Left hindlimb (tissue), 1 donor: ENCODE results near the gene SERPINI1.
"Not testable (repeated sequence)": the region's sequence is repeated elsewhere in the genome, so short reads cannot be mapped to it uniquely, and the experiment has no call there.

Experiments
- DNase-seq: peaks from one replicate; pipeline ENCODE4 v3.0.0-alpha.2; 2018

The SERPINI1 gene

DNA sequence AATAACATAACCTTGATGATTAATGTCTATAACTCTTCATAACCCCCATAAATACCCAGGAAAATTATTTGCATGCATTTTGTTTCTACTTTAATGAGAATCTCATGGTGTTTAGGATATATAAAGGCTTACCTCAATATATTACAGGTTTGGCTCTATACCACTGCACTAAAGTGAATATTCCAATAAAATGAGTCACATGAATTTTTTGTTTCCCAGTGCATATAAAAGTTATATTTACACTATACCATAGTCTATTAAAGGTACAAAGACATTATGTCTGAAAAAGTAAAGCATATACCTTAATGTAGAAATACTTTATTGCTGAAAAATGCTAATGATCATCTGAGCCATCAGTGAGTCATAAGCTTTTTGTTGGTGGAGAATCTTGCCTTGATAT is 74.7 kb downstream of the SERPINI1 start:
- no peak for DNase-seq

- DNase-seq = no peak
These were observed 75.5 kb downstream of the SERPINI1 start for GRCh38 chr3:167811031-167811430.

DNA sequence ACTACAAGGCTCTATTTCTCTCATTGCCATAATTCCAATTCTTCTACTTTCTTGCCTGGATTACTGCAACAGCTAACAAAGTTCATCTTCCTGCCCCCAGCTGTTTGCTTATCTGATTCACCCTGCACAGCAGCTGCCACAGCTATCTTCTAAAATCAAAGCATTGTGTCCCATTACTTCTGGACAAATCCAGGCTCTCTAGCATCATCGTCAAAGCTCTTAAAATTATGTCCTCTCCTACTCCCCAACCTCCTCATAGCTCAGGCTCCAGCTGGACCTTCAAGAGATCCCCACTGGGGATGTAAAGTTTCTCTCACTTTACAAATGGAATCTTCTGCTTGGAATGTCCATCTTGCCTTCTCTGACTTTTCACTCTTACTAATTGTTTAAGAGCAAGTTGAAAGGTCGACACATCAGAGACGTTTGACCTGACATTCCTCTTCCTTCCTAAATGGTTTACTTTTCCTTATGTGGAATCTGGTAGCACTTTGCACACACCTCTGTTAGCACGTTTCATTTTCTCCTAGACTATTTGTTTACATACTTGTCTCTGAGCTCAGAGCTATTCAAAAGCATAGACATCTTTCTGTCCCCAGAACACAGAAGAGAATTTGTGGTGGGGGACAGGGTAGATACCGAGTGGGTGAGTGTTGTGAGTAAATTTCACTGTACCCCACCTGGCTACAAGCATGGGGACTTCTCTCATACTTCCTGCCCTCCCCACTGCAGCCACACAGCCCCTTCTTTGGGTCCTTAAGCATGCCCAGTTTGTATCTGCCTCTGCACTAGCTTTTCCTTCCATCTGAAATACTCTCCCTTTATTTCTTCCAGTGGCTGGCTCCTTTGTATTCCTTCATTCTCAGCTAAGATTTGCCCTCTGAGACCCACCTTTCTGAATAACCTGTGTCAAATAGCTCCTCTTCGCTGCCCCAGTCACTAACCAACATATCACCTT is 77.9 kb downstream of the SERPINI1 start:
- DNase-seq = no peak

GRCh38 chr3:167814441-167814951 is 79.0 kb downstream of the SERPINI1 start:
- DNase-seq = peak; percentile 47

DNA sequence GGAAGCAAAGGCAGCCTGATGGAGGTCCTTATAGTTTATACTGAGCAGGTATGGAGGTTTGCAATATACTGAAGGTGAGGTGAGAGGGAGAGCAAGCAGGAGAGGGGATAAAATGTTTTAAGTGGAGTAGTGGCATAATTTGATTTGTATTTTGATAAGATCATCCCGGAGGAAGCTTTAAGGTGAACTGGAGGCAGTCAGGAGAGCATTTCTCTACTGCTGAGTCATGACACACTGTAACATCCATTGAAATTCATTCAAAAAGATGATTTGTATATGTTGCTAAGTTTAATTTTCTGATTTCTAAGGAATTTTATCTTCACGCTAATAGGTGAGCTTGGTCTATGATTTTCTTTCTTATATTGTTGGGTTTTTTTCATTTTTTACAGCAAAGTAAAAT is 81.4 kb downstream of the SERPINI1 start:
- no peak for DNase-seq

DNA sequence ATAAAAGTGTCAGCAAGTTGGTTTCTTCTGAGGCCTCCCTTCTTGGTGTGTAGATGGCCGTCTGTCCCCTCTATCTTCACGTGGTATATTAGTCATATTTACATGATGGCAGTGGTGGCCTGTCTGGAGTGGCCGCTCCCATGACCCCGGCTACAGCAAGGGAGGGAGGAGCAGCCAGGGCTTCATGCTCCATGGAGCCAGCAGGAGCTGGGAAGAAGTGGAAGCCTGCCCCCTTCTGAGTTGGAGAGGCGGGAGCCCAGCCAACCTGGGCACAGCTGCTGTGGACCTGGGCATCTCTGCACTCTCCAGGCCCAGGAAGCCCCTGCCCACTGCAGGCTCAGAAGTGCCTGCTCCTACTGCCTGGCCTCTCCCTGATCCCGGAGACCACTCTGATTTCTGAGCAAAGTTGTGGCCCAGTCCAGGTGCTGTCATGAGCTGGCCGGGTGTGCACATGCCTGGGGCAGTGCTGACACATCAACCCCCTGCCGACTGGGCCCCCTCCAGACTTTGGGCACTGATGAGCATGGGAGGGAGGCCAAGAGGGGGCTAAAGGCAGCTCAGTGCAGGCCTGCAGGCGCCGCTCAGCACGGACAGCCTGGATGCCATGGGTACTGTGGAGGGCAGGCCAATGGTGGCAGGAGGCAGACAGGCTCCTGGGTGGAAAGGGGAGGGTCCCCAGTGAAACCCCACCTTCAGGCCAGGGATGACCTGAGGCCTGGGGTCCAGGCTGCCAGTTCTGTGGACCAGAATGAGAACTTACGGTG is 84.8 kb downstream of the SERPINI1 start:
- DNase-seq = no peak

GRCh38 chr3:167821248-167821805 is 85.8 kb downstream of the SERPINI1 start:
- no peak for DNase-seq

DNA sequence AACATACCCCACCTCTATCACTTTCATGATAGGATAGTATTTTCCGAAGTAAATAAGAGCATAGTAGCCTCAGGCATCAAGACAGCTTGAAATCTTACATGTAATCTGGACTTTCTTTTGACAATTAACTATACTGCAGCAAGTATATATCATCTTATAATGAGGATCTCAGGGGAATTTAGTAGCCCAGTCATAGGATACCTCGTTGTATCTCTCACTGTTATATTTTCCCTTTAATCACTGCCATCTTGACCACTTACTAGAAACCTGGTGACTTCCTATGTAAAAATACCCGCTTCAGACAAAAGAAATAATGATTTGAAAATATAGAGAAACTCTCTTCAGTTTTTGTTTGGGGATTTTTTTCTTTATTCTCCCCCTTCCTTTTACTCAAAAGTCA is 88.2 kb downstream of the SERPINI1 start:
- no peak for DNase-seq

GRCh38 chr3:167827588-167827987 is 92.1 kb downstream of the SERPINI1 start:
- not testable (repeated sequence) for DNase-seq

DNA sequence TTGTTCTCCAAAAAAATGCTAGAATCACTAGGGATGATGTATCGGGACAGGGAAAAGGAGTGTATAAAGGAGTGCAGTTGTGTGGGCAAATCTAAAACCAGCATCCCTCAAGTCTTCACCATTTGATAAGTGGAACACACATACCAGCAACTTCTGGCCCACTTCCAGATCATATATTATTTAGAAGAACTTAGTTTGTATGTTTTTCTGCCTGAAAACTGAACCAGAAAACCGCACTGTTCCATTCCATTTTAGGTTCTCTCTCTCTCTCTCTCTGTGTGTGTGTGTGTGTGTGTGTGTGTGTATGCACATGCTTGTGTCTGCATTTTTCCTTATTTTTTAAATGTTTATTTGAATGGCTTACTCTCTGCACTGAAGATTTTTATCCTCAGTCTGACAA is 93.5 kb downstream of the SERPINI1 start:
- DNase-seq = no peak

DNA sequence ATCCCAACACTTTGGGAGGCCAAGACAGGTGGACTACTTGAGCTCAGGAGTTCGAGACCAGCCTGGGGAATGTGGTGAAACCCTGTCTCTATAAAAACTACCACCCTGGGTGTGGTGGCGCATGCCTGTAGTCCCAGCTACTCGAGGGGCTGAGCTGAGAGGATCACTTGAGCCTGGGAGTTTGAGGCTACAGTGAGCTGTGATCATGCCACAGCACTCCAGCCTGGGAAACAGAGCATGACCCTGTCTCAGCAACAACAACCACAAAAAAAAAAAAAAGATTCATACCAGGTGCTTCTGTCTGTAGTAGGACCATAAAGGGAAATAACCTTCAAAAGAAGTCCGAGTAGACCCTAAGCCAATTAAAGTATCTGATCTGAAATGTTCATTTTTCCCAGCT is 94.5 kb downstream of the SERPINI1 start:
- no peak for DNase-seq

DNA sequence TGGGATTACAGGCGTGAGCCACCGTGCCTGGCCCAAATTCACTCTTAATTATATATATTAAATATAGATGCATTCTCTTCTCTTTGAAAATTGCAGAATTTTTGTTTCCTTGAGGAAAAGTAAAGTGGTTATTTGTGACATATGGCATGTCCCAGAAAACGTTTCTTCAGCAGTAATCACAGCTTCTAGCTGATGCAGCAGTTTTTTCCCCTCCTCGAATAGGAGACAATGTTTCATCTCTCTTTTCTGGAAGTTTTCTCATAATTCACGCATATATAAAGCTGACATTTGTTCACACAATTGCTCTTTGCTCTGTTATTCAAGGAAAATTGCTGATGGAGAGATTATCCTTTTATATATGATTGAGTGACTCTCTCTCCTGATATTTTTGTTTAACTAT is 99.8 kb downstream of the SERPINI1 start:
- no peak for DNase-seq

DNA sequence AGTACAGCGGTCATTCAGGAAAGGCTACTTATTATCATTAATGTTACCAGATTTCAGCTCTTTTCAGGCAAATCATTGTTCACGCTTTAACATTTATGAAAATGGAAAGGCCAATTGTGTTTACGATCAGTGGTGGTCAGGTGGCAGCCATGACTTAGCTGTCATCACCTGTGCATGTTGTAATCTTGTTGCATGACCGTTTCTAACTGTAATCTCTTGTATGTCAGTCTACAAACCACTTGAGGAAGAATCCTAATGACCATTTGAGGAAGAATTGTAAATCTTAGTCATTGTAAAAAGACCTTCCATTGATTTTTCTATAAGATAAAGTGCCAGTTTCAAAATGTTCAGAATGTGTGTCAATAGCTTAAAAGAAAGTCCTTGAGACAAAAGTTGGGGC is 100.4 kb downstream of the SERPINI1 start:
- no peak for DNase-seq

GRCh38 chr3:167837466-167837865 is 101.9 kb downstream of the SERPINI1 start:
- DNase-seq = no peak

DNA sequence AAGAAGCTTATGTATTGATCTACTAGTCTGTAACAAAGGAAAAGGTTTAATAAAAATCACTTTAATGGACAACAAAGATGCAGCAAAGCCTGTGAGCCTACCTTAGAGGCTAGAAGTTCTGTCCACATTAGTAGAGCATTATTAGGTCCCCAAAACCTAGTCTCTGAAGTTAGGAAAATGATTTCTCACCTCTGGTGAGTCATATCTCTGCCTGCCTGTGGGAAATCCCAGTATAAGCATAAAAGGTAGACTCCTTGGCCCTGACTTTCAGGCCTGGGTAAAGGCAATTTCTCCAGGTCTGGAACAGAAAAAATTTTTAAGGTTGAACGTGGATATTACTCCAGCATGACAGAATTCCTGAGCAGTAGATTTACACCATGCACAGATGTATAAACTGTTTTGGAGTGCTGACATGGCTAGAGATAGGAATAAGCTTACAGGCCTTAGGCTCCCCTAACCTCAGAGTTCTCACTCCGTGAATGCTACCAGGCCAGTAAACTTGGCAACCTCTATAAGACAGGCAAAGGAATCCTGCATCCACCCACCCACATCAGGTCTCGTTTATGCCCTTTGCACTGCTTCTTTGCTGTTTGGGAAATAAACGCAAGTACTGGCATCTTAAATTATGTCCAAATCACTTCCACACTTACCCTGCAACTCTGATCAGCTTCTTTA is 104.1 kb downstream of the SERPINI1 start:
- no peak for DNase-seq

DNA sequence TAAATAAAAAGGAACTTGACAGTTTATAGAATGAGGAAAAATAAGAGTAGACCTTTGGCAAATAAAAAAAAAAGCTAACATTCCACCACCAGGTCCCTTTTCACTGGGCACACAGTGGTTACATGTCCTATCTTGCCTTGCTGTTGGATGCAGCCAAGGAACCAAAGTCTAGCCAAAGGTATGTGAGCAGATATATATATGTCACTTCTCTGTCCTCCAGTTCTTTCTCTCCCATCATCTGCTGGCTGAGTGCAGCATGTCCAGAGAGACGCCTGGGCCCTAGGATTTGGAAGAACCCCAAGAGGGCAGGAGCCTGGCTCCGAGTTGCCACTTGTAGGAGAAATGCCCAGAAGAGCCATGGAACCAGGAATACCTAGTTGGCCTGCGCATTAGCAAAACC is 104.7 kb downstream of the SERPINI1 start:
- DNase-seq = no peak

DNA sequence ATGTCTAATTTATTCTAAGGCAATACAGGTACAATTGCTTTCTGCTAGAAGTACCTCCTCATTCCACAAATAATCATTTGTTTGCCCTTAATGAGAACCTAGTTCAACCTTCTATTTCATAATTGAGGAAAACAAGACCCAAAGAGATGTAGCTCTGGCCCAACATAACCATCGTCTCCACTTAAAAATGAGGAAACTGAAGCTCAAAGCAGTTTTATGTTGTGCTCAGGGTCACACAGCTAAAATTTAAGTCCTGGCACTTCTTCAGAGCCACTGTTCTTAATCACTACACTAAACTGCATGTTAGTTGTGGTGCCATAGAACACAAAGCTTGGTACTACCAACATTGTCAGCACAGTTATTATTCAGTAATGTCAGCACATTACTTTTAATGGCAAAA is 108.0 kb downstream of the SERPINI1 start:
- no peak for DNase-seq

DNA sequence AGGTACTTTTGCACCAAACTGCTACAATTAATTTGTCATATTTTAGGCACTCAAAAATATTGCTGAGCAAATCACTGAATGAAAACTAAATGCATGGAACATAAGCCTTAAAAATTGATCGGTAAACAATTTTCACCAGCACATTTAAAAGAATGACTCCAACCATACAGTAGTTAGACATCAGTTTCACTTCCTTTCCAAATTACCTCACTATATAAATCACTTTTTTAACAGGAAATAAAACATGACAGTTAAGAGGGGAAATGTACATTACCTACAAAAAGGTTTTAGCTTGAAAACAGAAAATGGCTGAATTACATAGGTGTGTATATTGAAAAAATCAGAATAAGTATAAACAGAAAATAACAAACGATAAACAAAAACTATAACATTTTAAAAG is 108.4 kb downstream of the SERPINI1 start:
- no peak for DNase-seq

- no peak for DNase-seq
These were observed 109.0 kb downstream of the SERPINI1 start for GRCh38 chr3:167844528-167844927.

GRCh38 chr3:167851171-167851570 is 115.7 kb downstream of the SERPINI1 start:
- DNase-seq = no peak

DNA sequence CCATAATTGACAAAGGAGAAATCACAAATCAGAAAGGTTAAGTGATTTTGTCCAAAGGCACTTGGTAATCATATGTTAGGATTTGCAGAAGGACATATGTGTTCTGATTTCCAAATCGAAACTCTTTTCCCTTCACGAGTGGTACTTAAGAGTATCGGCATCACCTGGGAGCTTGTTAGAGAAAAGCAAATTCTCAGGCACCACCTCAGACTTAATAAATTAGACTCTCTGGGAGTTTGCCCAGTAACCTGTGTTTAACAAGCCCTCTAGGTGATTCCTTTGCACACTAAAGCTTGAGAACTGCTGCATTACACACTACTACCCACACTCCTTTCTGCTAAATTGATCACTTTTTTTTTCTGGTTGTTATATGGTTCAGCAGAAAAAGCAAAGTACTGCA is 116.2 kb downstream of the SERPINI1 start:
- no peak for DNase-seq

DNA sequence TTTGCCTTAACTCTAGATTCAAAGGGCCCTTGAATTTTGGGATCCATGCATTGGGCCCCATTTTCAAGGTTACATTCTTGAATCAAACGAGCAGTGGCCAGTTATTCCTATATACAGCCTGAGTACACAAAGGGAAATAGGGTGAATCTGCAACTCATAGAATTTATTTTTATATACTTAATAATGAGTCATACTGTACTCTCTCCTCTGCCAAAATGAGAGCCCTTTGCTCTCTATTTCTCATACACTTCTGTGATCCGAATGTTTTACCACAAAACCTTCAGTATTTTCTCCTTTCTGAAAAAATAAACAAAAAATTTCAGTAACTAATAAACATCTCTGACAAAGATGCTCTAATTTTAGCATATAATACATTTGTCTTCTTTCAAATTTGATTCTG is 116.7 kb downstream of the SERPINI1 start:
- no peak for DNase-seq

DNA sequence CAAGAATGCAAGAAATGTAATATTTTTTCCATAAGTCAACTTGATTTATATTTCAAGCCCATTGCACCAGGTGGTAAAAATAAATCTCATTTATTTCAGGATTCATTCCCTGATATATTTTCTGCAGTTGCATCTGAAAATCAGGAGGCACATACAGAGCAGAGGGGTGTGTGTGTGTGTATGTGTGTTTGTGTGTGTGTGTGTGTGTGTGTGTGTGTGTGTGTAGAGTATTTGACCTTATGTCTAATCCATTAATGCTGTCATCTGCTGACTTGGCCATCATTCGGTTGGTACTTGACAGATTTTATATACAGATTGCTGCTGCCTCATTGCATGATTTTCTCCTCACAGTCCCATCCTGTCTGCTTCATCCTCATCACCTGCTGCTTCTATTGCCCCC is 118.5 kb downstream of the SERPINI1 start:
- DNase-seq = no peak
